Measurements from ENCODE around the gene SLC25A44. TPM values are rescaled to one million over a fixed set of nuclear protein-coding genes. Genes with fewer than 3 reads are reported as not detected.

Gene SLC25A44
- total and polyA plus RNA-seq, 2 experiments from 2014 or later, result 14.3 to 15.4 TPM

DNA sequence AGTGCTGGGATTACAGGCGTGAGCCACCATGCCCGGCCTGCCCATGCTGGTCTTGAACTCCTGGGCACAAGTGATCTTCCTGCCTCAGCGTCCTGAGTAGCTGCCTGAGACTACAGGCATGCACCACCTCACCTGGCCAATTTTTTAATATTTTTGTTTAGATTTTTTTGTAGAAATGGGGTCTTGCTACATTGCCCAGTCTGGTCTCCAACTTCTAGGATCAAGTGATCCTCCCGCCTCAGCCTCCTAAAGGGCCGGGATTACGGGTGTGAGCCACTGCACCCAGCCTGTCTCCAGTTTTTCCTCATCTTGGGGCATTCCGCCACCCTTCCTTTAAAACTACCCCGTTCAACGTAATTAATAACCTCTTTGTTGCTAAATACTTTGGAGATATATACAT is 26.3 kb downstream of the SLC25A44 start:
- H3K9me3 ChIP-seq (ENCODE audit: low read depth), result no peaks in the 10 kb centered on the region
- in situ Hi-C loops (cut with MboI), result loop anchor here (10.0 kb wide), 2 partner anchors 75 to 125 kb away; no protein-coding TSS in a partner anchor
- 89 to 93% methylated on average over 9 of the region's 9 CpGs for WGBS, 2 experiments (ENCODE audit: low coverage in 1 of 2, low lambda C conversion rate in 2 of 2, missing lambda C conversion rate in 2 of 2)
- no peak for TF ChIP-seq EZH2phosphoT487 (IDR thresholded peaks at IDR 0.05; ENCODE audit: insufficient read depth, low read depth)
- no peak for TF ChIP-seq EZH2 (IDR thresholded peaks at IDR 0.05; ENCODE audit: insufficient read depth, poor library complexity, severe bottlenecking)
- no peak overlapping the region for H3K9ac ChIP-seq
- H2AFZ ChIP-seq, result no peak overlapping the region
- H3K4me2 ChIP-seq (ENCODE audit: unreplicated experiment), result no peak overlapping the region
- H3K27me3 ChIP-seq (replicated peaks; ENCODE audit: insufficient read depth), result no peaks in the 10 kb centered on the region
- no peak overlapping the region for H3K4me3 ChIP-seq
- H3K79me2 ChIP-seq (ENCODE audit: insufficient read depth), result peaks cover 39% of the 10 kb centered on the region
- peaks cover 21% of the 10 kb centered on the region for H3K4me1 ChIP-seq (ENCODE audit: insufficient read depth)
- H3K27ac ChIP-seq, result no peak overlapping the region
- H3K9me2 ChIP-seq (ENCODE audit: insufficient read depth), result no peaks in the 10 kb centered on the region
- peaks cover 3% of the 10 kb centered on the region; the same call in 1 of the 2 replicates for H3K36me3 ChIP-seq (ENCODE audit: low read depth)
- DNase-seq, result no peak
- no peaks in the 10 kb centered on the region for H4K20me1 ChIP-seq (ENCODE audit: insufficient read depth)
- peaks cover 22% of the 10 kb centered on the region for H3F3A ChIP-seq (ENCODE audit: insufficient read depth)

DNA sequence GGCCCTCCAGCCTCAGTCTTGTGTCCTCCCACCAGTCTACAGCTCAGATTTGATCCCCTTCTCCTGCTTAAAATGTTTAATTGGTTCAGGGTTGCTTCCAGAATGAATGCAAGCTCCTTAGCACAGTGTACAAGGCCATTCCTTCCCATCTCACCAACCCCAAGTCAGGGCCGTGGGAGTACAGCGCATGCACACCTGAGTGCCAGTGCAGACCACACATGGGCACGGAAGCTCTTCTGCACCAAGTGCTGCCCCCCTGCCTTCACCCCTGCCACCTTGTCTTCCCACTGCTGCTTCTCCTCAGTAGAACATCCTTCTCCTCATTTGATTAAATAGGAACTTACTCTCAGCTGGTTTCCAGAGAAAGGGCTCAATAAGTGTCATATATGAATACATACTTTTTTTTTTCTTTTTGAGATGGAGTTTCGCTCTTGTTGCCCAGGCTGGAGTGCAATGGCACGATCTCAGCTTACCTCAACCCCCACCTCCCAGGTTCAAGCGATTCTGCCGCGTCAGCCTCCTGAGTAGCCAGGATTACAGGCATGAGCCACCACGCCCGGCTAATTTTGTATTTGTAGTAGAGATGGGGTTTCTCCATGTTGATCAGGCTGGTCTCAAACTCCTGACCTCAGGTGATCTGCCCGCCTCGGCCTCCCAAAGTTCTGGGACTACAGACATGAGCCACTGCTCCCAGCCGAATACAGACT is 28.2 kb downstream of the SLC25A44 start:
- 93 to 96% methylated on average over 13 of the region's 13 CpGs for WGBS, 2 experiments (ENCODE audit: low coverage in 1 of 2, low lambda C conversion rate in 2 of 2, missing lambda C conversion rate in 2 of 2)
- TF ChIP-seq EZH2phosphoT487 (IDR thresholded peaks at IDR 0.05; ENCODE audit: insufficient read depth, low read depth), result no peak
- TF ChIP-seq EZH2 (IDR thresholded peaks at IDR 0.05; ENCODE audit: insufficient read depth, poor library complexity, severe bottlenecking), result no peak
- H3K36me3 ChIP-seq (ENCODE audit: low read depth), result peaks cover 3% of the 10 kb centered on the region; the same call in 1 of the 2 replicates

DNA sequence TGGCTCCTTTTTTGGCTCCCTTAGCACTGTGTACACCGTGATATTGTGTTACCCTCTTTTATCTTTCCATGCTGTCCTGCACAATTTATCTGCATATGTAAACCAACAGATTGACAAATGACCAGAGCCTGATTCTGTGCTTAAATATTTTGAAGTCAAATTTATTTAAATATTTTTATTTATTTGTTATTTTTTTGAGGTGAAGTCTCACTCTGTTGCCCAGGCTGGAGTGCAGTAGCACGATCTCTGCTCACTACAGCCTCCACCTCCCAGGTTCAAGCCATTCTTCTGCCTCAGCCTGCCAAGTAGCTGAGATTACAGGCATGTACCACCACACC is 31.7 kb downstream of the SLC25A44 start:
- no peak for DNase-seq
- 3 to 5% methylated on average over 2 of the region's 2 CpGs for whole genome bisulfite sequencing, 2 experiments (ENCODE audit: low coverage in 1 of 2, low lambda C conversion rate in 2 of 2, missing lambda C conversion rate in 2 of 2)
- H3K9ac ChIP-seq, result no peak overlapping the region
- H3K9me2 ChIP-seq (ENCODE audit: insufficient read depth), result no peaks in the 10 kb centered on the region
- H3K79me2 ChIP-seq (ENCODE audit: insufficient read depth), result 0 out of 2 replicates have a peak, but pooled peaks cover 11% of the 10 kb centered on the region
- peaks cover 7% of the 10 kb centered on the region; the same call in 1 of the 2 replicates for H3F3A ChIP-seq (ENCODE audit: insufficient read depth)
- H3K9me3 ChIP-seq (ENCODE audit: low read depth), result no peaks in the 10 kb centered on the region
- H3K4me2 ChIP-seq (ENCODE audit: unreplicated experiment), result no peak overlapping the region
- no peaks in the 10 kb centered on the region for H4K20me1 ChIP-seq (ENCODE audit: insufficient read depth)
- H2AFZ ChIP-seq, result no peak overlapping the region
- TF ChIP-seq EZH2 (IDR thresholded peaks at IDR 0.05; ENCODE audit: insufficient read depth, poor library complexity, severe bottlenecking) (no peak), EZH2phosphoT487 (IDR thresholded peaks at IDR 0.05; ENCODE audit: insufficient read depth, low read depth) (no peak)
- no peaks in the 10 kb centered on the region for H3K27me3 ChIP-seq (replicated peaks; ENCODE audit: insufficient read depth)
- no peak overlapping the region for H3K4me3 ChIP-seq
- H3K27ac ChIP-seq, result no peak overlapping the region
- peaks cover 6% of the 10 kb centered on the region for H3K4me1 ChIP-seq (ENCODE audit: insufficient read depth)
- H3K36me3 ChIP-seq (ENCODE audit: low read depth), result peaks cover 3% of the 10 kb centered on the region; the same call in 1 of the 2 replicates
- in situ Hi-C loops (cut with MboI), result loop anchor here (10.0 kb wide), 2 partner anchors 81 to 131 kb away; no protein-coding TSS in a partner anchor

More for the DNA sequence above, 28.2 kb downstream of the SLC25A44 start:
- no peak overlapping the region for H3K9ac ChIP-seq
- H3K27ac ChIP-seq, result no peak overlapping the region
- H3K4me1 ChIP-seq (ENCODE audit: insufficient read depth), result peaks cover 21% of the 10 kb centered on the region
- H3K27me3 ChIP-seq (replicated peaks; ENCODE audit: insufficient read depth), result no peaks in the 10 kb centered on the region
- H3K9me3 ChIP-seq (ENCODE audit: low read depth), result no peaks in the 10 kb centered on the region
- no peaks in the 10 kb centered on the region for H3K9me2 ChIP-seq (ENCODE audit: insufficient read depth)
- H3K4me2 ChIP-seq (ENCODE audit: unreplicated experiment), result no peak overlapping the region
- H2AFZ ChIP-seq, result no peak overlapping the region
- in situ Hi-C loops (cut with MboI), result loop anchor here (10.0 kb wide), 2 partner anchors 77 to 127 kb away; no protein-coding TSS in a partner anchor
- no peak overlapping the region for H3K4me3 ChIP-seq
- H4K20me1 ChIP-seq (ENCODE audit: insufficient read depth), result no peaks in the 10 kb centered on the region
- peaks cover 22% of the 10 kb centered on the region for H3F3A ChIP-seq (ENCODE audit: insufficient read depth)
- H3K79me2 ChIP-seq (ENCODE audit: insufficient read depth), result peaks cover 28% of the 10 kb centered on the region
- DNase-seq, result no peak

DNA sequence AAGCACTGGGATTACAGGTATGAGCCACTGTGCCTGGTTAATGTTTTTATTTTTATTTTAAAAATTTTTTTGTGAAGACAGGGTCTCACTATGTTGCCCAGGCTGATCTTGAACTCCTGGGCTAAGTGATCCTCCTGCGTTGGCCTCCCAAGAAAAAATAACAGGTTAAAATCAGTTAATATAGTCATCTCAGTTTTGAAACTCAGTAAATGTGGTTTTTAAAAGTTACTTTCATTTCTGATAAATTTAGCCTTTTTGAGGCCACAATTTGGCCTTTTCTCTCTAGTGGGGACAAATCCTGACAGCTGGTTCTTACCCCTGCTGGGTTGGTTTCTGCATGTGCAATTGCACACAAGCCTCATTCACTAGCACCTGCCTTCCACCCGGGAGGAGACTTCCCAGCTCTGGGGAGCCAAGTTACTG is 32.2 kb downstream of the SLC25A44 start:
- Histone ChIP-seq H3K4me2 (ENCODE audit: unreplicated experiment) (no peak overlapping the region), H3F3A (ENCODE audit: insufficient read depth) (peaks cover 7% of the 10 kb centered on the region; the same call in 1 of the 2 replicates), H3K9me2 (ENCODE audit: insufficient read depth) (no peaks in the 10 kb centered on the region), H3K4me1 (ENCODE audit: insufficient read depth) (peaks cover 6% of the 10 kb centered on the region), H3K79me2 (ENCODE audit: insufficient read depth) (0 out of 2 replicates have a peak, but pooled peaks cover 6% of the 10 kb centered on the region), H3K9me3 (ENCODE audit: low read depth) (no peaks in the 10 kb centered on the region), H3K36me3 (ENCODE audit: low read depth) (peaks cover 3% of the 10 kb centered on the region; the same call in 1 of the 2 replicates), H4K20me1 (ENCODE audit: insufficient read depth) (no peaks in the 10 kb centered on the region), H2AFZ (no peak overlapping the region), H3K27me3 (replicated peaks; ENCODE audit: insufficient read depth) (no peaks in the 10 kb centered on the region), H3K4me3 (no peak overlapping the region), H3K9ac (no peak overlapping the region), H3K27ac (no peak overlapping the region)
- DNase-seq, result no peak
- in situ Hi-C loops (cut with MboI), result loop anchor here (10.0 kb wide), 2 partner anchors 81 to 131 kb away; no protein-coding TSS in a partner anchor
- TF ChIP-seq EZH2phosphoT487 (IDR thresholded peaks at IDR 0.05; ENCODE audit: insufficient read depth, low read depth), result no peak
- TF ChIP-seq EZH2 (IDR thresholded peaks at IDR 0.05; ENCODE audit: insufficient read depth, poor library complexity, severe bottlenecking), result no peak
- WGBS, 2 experiments (ENCODE audit: low coverage in 1 of 2, low lambda C conversion rate in 2 of 2, missing lambda C conversion rate in 2 of 2), result 89 to 91% methylated on average over 2 of the region's 2 CpGs
